Testis (tissue), 2 donors: ENCODE results near the gene NELL2.

Experiments used
- CTCF ChIP-seq, 3 experiments: fragments of 450-650 bp in 2 of 3; fragments of 200-600 bp in 1 of 3; sonication (generic) in 1 of 3; IDR thresholded peaks; one replicate each; pipeline ENCODE4 v1.5.1; 2016 to 2019; ENCODE audit warnings: antibody characterized with exemption in 3 of 3, mild to moderate bottlenecking in 2 of 3, moderate library complexity in 1 of 3
- POLR2A ChIP-seq: fragments of 450-650 bp; IDR thresholded peaks from one replicate; pipeline ENCODE4 v1.6.1; 2017; ENCODE audit warnings: antibody characterized with exemption, mild to moderate bottlenecking, moderate library complexity

GRCh38 chr12:44563486-44563885 lies 312.6 kb downstream of the NELL2 start:
- TF ChIP-seq CTCF (IDR thresholded peaks at IDR 0.05) = no peak
- TF ChIP-seq POLR2A = no peak
